H1 (cell line): Measurements from ENCODE around the gene MACROD2. TPM values are rescaled to one million over a fixed set of nuclear protein-coding genes. Genes with fewer than 3 reads are reported as not detected.

Source experiments
- CTCF ChIA-PET: fragments of 300-600 bp; sonication (Branson Sonifier 250); formaldehyde crosslinking; loops from one replicate; lab custom pipeline; 2021; ENCODE audit not compliant: partially characterized antibody; lab: Charles Lee
- POLR2A ChIA-PET: fragments of 300-600 bp; sonication (Branson Sonifier 250); formaldehyde crosslinking; loops from one replicate; lab custom pipeline; 2021; ENCODE audit warnings: inconsistent platforms; ENCODE audit not compliant: partially characterized antibody; lab: Charles Lee
- DNase-seq, 2 experiments: peaks; one replicate each; pipeline versions ENCODE4 v3.0.0 to v3.0.0-alpha.2; 2010 to 2022; ENCODE audit warnings: low spot score in 2 of 2, low read depth in 1 of 2, mixed read lengths in 1 of 2
- FAIRE-seq: peaks from 2 replicates; lab custom pipeline; 2011; peaks lifted over from hg19 to GRCh38; lab: Jason Lieb, UNC
- H2AFZ ChIP-seq: 2 replicates; pipeline ENCODE4 v1.8.1; 2012; ENCODE audit warnings: low read length, inconsistent platforms
- H2AK5ac ChIP-seq: 2 replicates; pipeline ENCODE4 v1.6.1; 2013; ENCODE audit warnings: low read depth, low read length
- H2BK120ac ChIP-seq: replicated peaks from 2 replicates; pipeline ENCODE3; 2013; ENCODE audit warnings: low read depth, low read length, inconsistent platforms
- H2BK12ac ChIP-seq: 2 replicates; pipeline ENCODE4 v1.6.1; 2013; ENCODE audit warnings: low read depth, low read length
- H2BK15ac ChIP-seq: 2 replicates; pipeline ENCODE4 v1.6.1; 2013; ENCODE audit warnings: low read length
- H2BK20ac ChIP-seq: 2 replicates; pipeline ENCODE4 v1.6.1; 2013; ENCODE audit warnings: low read length
- H2BK5ac ChIP-seq: 2 replicates; pipeline ENCODE4 v1.6.1; 2013; ENCODE audit warnings: low read depth, low read length
- H3K14ac ChIP-seq: 2 replicates; pipeline ENCODE4 v1.6.1; 2013; ENCODE audit warnings: inconsistent platforms; ENCODE audit not compliant: insufficient read length
- H3K18ac ChIP-seq: 2 replicates; pipeline ENCODE4 v1.6.1; 2013; ENCODE audit warnings: low read length; ENCODE audit errors: extremely low read depth
- H3K23ac ChIP-seq: 2 replicates; pipeline ENCODE4 v1.6.1; 2013; ENCODE audit warnings: inconsistent platforms; ENCODE audit not compliant: insufficient read length
- H3K23me2 ChIP-seq: 2 replicates; pipeline ENCODE4 v1.6.1; 2013; ENCODE audit warnings: low read depth, low read length
- H3K27ac ChIP-seq: 2 replicates; pipeline ENCODE4 v1.6.1; 2011; ENCODE audit warnings: low read depth, low read length, inconsistent platforms
- H3K27me3 ChIP-seq, 4 experiments: replicated peaks in 1 of 4; 1 replicate in 1 of 4; 2 replicates in 3 of 4; pipeline versions ENCODE4 v1.6.1 to v1.8.1; 2011 to 2013; ENCODE audit warnings: low read length in 3 of 4, mild to moderate bottlenecking in 3 of 4, inconsistent platforms in 2 of 4, mixed read lengths in 2 of 4, moderate library complexity in 1 of 4; ENCODE audit not compliant: control insufficient read depth in 3 of 4, insufficient read depth in 3 of 4; ENCODE audit errors: extremely low read depth in 1 of 4
- H3K36me3 ChIP-seq, 4 experiments: 2 replicates each; pipeline versions ENCODE4 v1.6.1 to v1.8.1; 2011 to 2013; ENCODE audit warnings: mild to moderate bottlenecking in 4 of 4, low read length in 3 of 4, moderate library complexity in 2 of 4, control low read depth in 1 of 4, inconsistent platforms in 1 of 4; ENCODE audit not compliant: insufficient read depth in 4 of 4, control insufficient read depth in 2 of 4
- H3K4ac ChIP-seq: replicated peaks from 2 replicates; pipeline ENCODE3; 2013; ENCODE audit warnings: low read length, low read depth, mixed read lengths, inconsistent platforms; ENCODE audit not compliant: insufficient read length
- H3K4me1 ChIP-seq, 4 experiments: replicated peaks in 1 of 4; 1 replicate in 1 of 4; 2 replicates in 3 of 4; pipeline versions ENCODE4 v1.6.1 to v1.8.1; 2011 to 2013; ENCODE audit warnings: low read length in 3 of 4, inconsistent platforms in 2 of 4, mixed read lengths in 1 of 4; ENCODE audit not compliant: insufficient read depth in 4 of 4, control insufficient read depth in 3 of 4
- H3K4me2 ChIP-seq, 2 experiments: 2 replicates each; pipeline versions ENCODE4 v1.6.1 to v1.8.1; 2011 to 2013; ENCODE audit warnings: low read depth in 2 of 2, low read length in 2 of 2, control low read depth in 1 of 2, inconsistent platforms in 1 of 2, mild to moderate bottlenecking in 1 of 2; ENCODE audit not compliant: insufficient read depth in 1 of 2
- H3K4me3 ChIP-seq, 4 experiments: fragments of 200-600, 300-600 bp in 1 of 4; sonication (generic), shearing (Covaris generic), sonication (Bioruptor Twin) in 1 of 4; 2 replicates each; pipeline versions ENCODE4 v1.5.1 to v1.8.1; 2011 to 2016; ENCODE audit warnings: low read length in 4 of 4, low read depth in 3 of 4, control low read depth in 2 of 4, inconsistent platforms in 2 of 4, mild to moderate bottlenecking in 2 of 4, mixed read lengths in 1 of 4, moderate library complexity in 1 of 4; ENCODE audit not compliant: insufficient read depth in 2 of 4; ENCODE audit errors: extremely low read depth in 1 of 4
- H3K56ac ChIP-seq: replicated peaks from 2 replicates; pipeline ENCODE3; 2013; ENCODE audit warnings: low read depth, mild to moderate bottlenecking, mixed read lengths, low read length, inconsistent platforms; ENCODE audit not compliant: insufficient read length
- H3K79me1 ChIP-seq: 2 replicates; pipeline ENCODE4 v1.6.1; 2013; ENCODE audit warnings: low read depth, low read length, control low read depth
- H3K79me2 ChIP-seq, 2 experiments: 2 replicates each; pipeline versions ENCODE4 v1.6.1 to v1.8.1; 2012 to 2013; ENCODE audit warnings: low read length in 2 of 2, mild to moderate bottlenecking in 2 of 2, inconsistent platforms in 1 of 2; ENCODE audit not compliant: insufficient read depth in 2 of 2, control insufficient read depth in 1 of 2
- H3K9ac ChIP-seq, 4 experiments: replicated peaks in 1 of 4; 1 replicate in 1 of 4; 2 replicates in 3 of 4; pipeline versions ENCODE4 v1.6.1 to v1.8.1; 2011 to 2013; ENCODE audit warnings: low read depth in 3 of 4, low read length in 3 of 4, control low read depth in 2 of 4, mild to moderate bottlenecking in 2 of 4, moderate library complexity in 2 of 4, inconsistent platforms in 1 of 4; ENCODE audit errors: extremely low read depth in 1 of 4
- H3K9me3 ChIP-seq, 2 experiments: 2 replicates each; pipeline versions ENCODE4 v1.6.1 to v1.8.1; 2012 to 2013; ENCODE audit warnings: mild to moderate bottlenecking in 2 of 2, moderate library complexity in 2 of 2, control low read depth in 1 of 2, inconsistent platforms in 1 of 2, low read depth in 1 of 2, low read length in 1 of 2, mixed read lengths in 1 of 2; ENCODE audit not compliant: insufficient read depth in 2 of 2
- H4K20me1 ChIP-seq, 2 experiments: replicated peaks in 1 of 2; 2 replicates each; pipeline versions ENCODE3 to v1.8.1; 2011 to 2013; ENCODE audit warnings: inconsistent platforms in 2 of 2, low read length in 2 of 2, mild to moderate bottlenecking in 1 of 2; ENCODE audit not compliant: insufficient read depth in 2 of 2, control insufficient read depth in 1 of 2
- H4K5ac ChIP-seq: 2 replicates; pipeline ENCODE4 v1.6.1; 2013; ENCODE audit warnings: low read length, low read depth, mixed read lengths, inconsistent platforms; ENCODE audit not compliant: insufficient read length
- H4K8ac ChIP-seq: 2 replicates; pipeline ENCODE4 v1.8.0; 2013; ENCODE audit warnings: mild to moderate bottlenecking, moderate library complexity, low read length, inconsistent platforms; ENCODE audit not compliant: insufficient read depth; ENCODE audit errors: extremely low read depth
- H4K91ac ChIP-seq: replicated peaks from 2 replicates; pipeline ENCODE3; 2013; ENCODE audit warnings: low read length, mixed read lengths, inconsistent platforms; ENCODE audit not compliant: insufficient read length
- CTCF ChIP-seq, 3 experiments: IDR thresholded peaks; 1 replicate in 2 of 3; 2 replicates in 1 of 3; pipeline versions ENCODE4 v1.5.1 to v1.6.1; 2011; ENCODE audit warnings: low read length in 3 of 3, mild to moderate bottlenecking in 3 of 3, inconsistent platforms in 2 of 3, low read depth in 1 of 3, moderate library complexity in 1 of 3; ENCODE audit not compliant: insufficient read depth in 1 of 3; ENCODE audit errors: control extremely low read depth in 1 of 3
- GABPA ChIP-seq: IDR thresholded peaks from 2 replicates; pipeline ENCODE4 v1.6.1; 2011; ENCODE audit warnings: mild to moderate bottlenecking, low read length, moderate library complexity, borderline replicate concordance; ENCODE audit not compliant: insufficient read depth
- RXRA ChIP-seq: IDR thresholded peaks from 2 replicates; pipeline ENCODE4 v1.6.1; 2011; ENCODE audit warnings: low read depth, mild to moderate bottlenecking, low read length, moderate library complexity; ENCODE audit not compliant: insufficient read depth
- SP1 ChIP-seq: IDR thresholded peaks from 2 replicates; pipeline ENCODE4 v1.6.1; 2011; ENCODE audit warnings: low read depth, low read length
- polyA plus RNA-seq, 7 experiments: library from polyadenylated mRNA; depleted of rRNA in 3 of 7; stranded (reverse) in 5 of 7; unstranded in 2 of 7; fragments of >200 nt in 5 of 7; fragments of 200-250 nt in 2 of 7; gene quantifications; 1 replicate in 5 of 7; 2 replicates in 1 of 7; 4 replicates in 1 of 7; pipeline versions ENCODE4 v1.2.1 to v1.2.3, GENCODE V29; 2011 to 2013; ENCODE audit warnings: missing spikeins in 2 of 7, mixed read lengths in 2 of 7
- total RNA-seq: library from RNA; stranded (reverse); fragmentation: NEBNext Ultra II Directional; extraction: Animal tissue kit (Norgen Biotek cat#: 25700); gene quantifications from 2 replicates; pipeline ENCODE4 v1.2.1, GENCODE V29; 2021

The MACROD2 gene
- total and polyA plus RNA-seq, 2 of the 8 experiments (the other 6 are each of a cell fraction or from before 2014, with no cell fraction given): 0.70 to 3.9 TPM

- Histone ChIP-seq H2BK5ac (no peak overlapping the region), H4K8ac (no peak overlapping the region), H3K23me2 (no peaks in the 10 kb centered on the region), H2BK20ac (no peak overlapping the region), H3K56ac (no peak overlapping the region), H2AK5ac (no peak overlapping the region), H3K36me3 (no peaks in the 10 kb centered on the region), H3K4me1 (0 out of 7 replicates have a peak, but pooled peaks cover 0 to 3% (median 0%) of the 10 kb centered on the region in 4 experiments), H3K79me2 (no peaks in the 10 kb centered on the region), H3K27me3 (no peaks in the 10 kb centered on the region), H3K23ac (no peak overlapping the region), H2AFZ (no peak overlapping the region), H3K9me3 (no peaks in the 10 kb centered on the region), H2BK120ac (no peak overlapping the region), H3K9ac (no peak overlapping the region), H3K14ac (no peak overlapping the region), H3K4ac (no peak overlapping the region), H4K91ac (no peak overlapping the region), H3K18ac (no peak overlapping the region), H3K4me2 (no peak overlapping the region), H4K5ac (no peak overlapping the region), H3K27ac (no peak overlapping the region), H4K20me1 (no peaks in the 10 kb centered on the region), H3K79me1 (no peaks in the 10 kb centered on the region), H2BK15ac (no peak overlapping the region), H3K4me3 (no peak overlapping the region), H2BK12ac (no peak overlapping the region)
- DNase-seq: no peak
- no peak for FAIRE-seq
- ChIA-PET CTCF (interaction anchor here (0.6 kb wide), 1 partner anchor 796 kb away, joined by 3 read pairs; no protein-coding TSS in a partner anchor), POLR2A (no interaction called here)
- no peak for TF ChIP-seq SP1
- TF ChIP-seq RXRA: no peak
- TF ChIP-seq CTCF (IDR thresholded peaks at IDR 0.05; ENCODE audit: control extremely low read depth in 1 of 3, insufficient read depth in 1 of 3, low read depth in 1 of 3, low read length in 3 of 3): no peak
- no peak for TF ChIP-seq GABPA
Observed at GRCh38 chr20:15571056-15571455, 1575.7 kb downstream of the MACROD2 start.
